OCI-LY1 (cell line): ENCODE measurements around the gene SLC9A4.

Experiments
- H2AFZ ChIP-seq: fragments of 200-600 bp; sonication (generic), shearing (Covaris generic); 2 replicates; pipeline ENCODE4 v1.6.0; 2014; ENCODE audit warnings: antibody characterized with exemption, mild to moderate bottlenecking, low read length
- H3F3A ChIP-seq: fragments of 200-600 bp; sonication (generic), shearing (Covaris generic); 2 replicates; pipeline ENCODE4 v1.6.0; 2014; ENCODE audit warnings: mild to moderate bottlenecking, antibody characterized with exemption, low read length, moderate library complexity; ENCODE audit not compliant: insufficient read depth
- H3K27ac ChIP-seq: fragments of 200-600 bp; sonication (generic); 2 replicates; pipeline ENCODE4 v1.5.1; 2014; ENCODE audit warnings: low read length, mixed run types, mild to moderate bottlenecking, low read depth; ENCODE audit not compliant: poor library complexity, severe bottlenecking
- H3K27me3 ChIP-seq: fragments of 200-600 bp; sonication (generic); 2 replicates; pipeline ENCODE4 v1.6.0; 2014; ENCODE audit warnings: antibody characterized with exemption, mild to moderate bottlenecking, low read length, moderate library complexity; ENCODE audit not compliant: insufficient read depth
- H3K36me3 ChIP-seq: fragments of 200-600 bp; sonication (generic); 2 replicates; pipeline ENCODE4 v1.6.1; 2014; ENCODE audit warnings: mild to moderate bottlenecking, antibody characterized with exemption, low read length, moderate library complexity, mixed read lengths; ENCODE audit not compliant: insufficient read depth
- H3K4me1 ChIP-seq: fragments of 200-600 bp; sonication (generic); 2 replicates; pipeline ENCODE4 v1.5.1; 2014; ENCODE audit warnings: mild to moderate bottlenecking, low read length, moderate library complexity; ENCODE audit not compliant: insufficient read depth, severe bottlenecking
- H3K4me2 ChIP-seq: fragments of 200-600 bp; sonication (generic), shearing (Covaris generic); 2 replicates; pipeline ENCODE4 v1.6.1; 2014; ENCODE audit warnings: low read length
- H3K4me3 ChIP-seq: fragments of 200-600 bp; sonication (generic); 2 replicates; pipeline ENCODE4 v1.5.1; 2014; ENCODE audit warnings: low read length, low read depth, mild to moderate bottlenecking, mixed read lengths; ENCODE audit not compliant: poor library complexity, severe bottlenecking
- H3K79me2 ChIP-seq: fragments of 200-600 bp; shearing (Covaris generic); 2 replicates; pipeline ENCODE4 v1.6.1; 2016; ENCODE audit warnings: mixed run types, low read length, mixed read lengths; ENCODE audit not compliant: insufficient read depth
- H3K9ac ChIP-seq: fragments of 200-600 bp; sonication (generic), shearing (Covaris generic); 2 replicates; pipeline ENCODE4 v1.6.1; 2014; ENCODE audit warnings: mild to moderate bottlenecking, low read length, mixed read lengths
- H3K9me2 ChIP-seq: fragments of 200-600 bp; sonication (generic), shearing (Covaris generic); 2 replicates; pipeline ENCODE4 v1.6.1; 2014; ENCODE audit warnings: low read depth, mild to moderate bottlenecking, low read length, mixed read lengths
- H3K9me3 ChIP-seq: fragments of 200-600 bp; shearing (Covaris generic); 2 replicates; pipeline ENCODE4 v1.6.1; 2014; ENCODE audit warnings: low read length, mixed read lengths
- H4K20me1 ChIP-seq: fragments of 200-600 bp; sonication (generic), shearing (Covaris generic); 2 replicates; pipeline ENCODE4 v1.6.0; 2016; ENCODE audit warnings: mild to moderate bottlenecking, low read length; ENCODE audit not compliant: insufficient read depth
- CTCF ChIP-seq: fragments of 200-600 bp; sonication (generic), shearing (Covaris generic); IDR thresholded peaks from 2 replicates; pipeline ENCODE4 v1.5.1; 2017; ENCODE audit warnings: mild to moderate bottlenecking, antibody characterized with exemption, low read length, moderate library complexity, mixed read lengths
- EZH2 ChIP-seq: fragments of 200-600 bp; sonication (generic), shearing (Covaris generic); IDR thresholded peaks from 2 replicates; pipeline ENCODE4 v1.8.0; 2017; ENCODE audit warnings: borderline replicate concordance, mixed run types, mild to moderate bottlenecking, antibody characterized with exemption, low read length, moderate library complexity, mixed read lengths

The SLC9A4 gene, protein sequence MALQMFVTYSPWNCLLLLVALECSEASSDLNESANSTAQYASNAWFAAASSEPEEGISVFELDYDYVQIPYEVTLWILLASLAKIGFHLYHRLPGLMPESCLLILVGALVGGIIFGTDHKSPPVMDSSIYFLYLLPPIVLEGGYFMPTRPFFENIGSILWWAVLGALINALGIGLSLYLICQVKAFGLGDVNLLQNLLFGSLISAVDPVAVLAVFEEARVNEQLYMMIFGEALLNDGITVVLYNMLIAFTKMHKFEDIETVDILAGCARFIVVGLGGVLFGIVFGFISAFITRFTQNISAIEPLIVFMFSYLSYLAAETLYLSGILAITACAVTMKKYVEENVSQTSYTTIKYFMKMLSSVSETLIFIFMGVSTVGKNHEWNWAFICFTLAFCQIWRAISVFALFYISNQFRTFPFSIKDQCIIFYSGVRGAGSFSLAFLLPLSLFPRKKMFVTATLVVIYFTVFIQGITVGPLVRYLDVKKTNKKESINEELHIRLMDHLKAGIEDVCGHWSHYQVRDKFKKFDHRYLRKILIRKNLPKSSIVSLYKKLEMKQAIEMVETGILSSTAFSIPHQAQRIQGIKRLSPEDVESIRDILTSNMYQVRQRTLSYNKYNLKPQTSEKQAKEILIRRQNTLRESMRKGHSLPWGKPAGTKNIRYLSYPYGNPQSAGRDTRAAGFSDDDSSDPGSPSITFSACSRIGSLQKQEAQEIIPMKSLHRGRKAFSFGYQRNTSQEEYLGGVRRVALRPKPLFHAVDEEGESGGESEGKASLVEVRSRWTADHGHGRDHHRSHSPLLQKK

GRCh38 chr2:102473020-102473419, at the start of gene SLC9A4:
Gene SLC9A4, plus strand, starts transcription at chr2:102473226. Its CDS starts 534 bp downstream, at chr2:102473760.
- H3K36me3 ChIP-seq: no peaks in the 10 kb centered on the region
- no peaks in the 10 kb centered on the region for H3K9me3 ChIP-seq
- no peak within 1 kb of the TSS for H3K27ac ChIP-seq
- no peaks in the 10 kb centered on the region for H4K20me1 ChIP-seq
- H3K4me1 ChIP-seq: no peaks in the 10 kb centered on the region
- H2AFZ ChIP-seq: no peak within 1 kb of the TSS
- no peak within 1 kb of the TSS for H3K4me2 ChIP-seq
- no peaks in the 10 kb centered on the region for H3K79me2 ChIP-seq
- H3F3A ChIP-seq: no peaks in the 10 kb centered on the region
- H3K9me2 ChIP-seq: no peaks in the 10 kb centered on the region
- no peak within 1 kb of the TSS for H3K9ac ChIP-seq
- no peaks in the 10 kb centered on the region for H3K27me3 ChIP-seq
- TF ChIP-seq CTCF (peak; percentile 90), EZH2 (no peak)
- no peak within 1 kb of the TSS for H3K4me3 ChIP-seq

GRCh38 chr2:102423368-102423767, 49.7 kb upstream of the SLC9A4 start:
- Histone ChIP-seq H4K20me1 (no peaks in the 10 kb centered on the region), H3K79me2 (no peaks in the 10 kb centered on the region), H3K27me3 (no peaks in the 10 kb centered on the region), H3K27ac (no peak overlapping the region), H3K9me3 (no peaks in the 10 kb centered on the region), H3K4me3 (no peak overlapping the region), H3F3A (no peaks in the 10 kb centered on the region), H3K9me2 (no peaks in the 10 kb centered on the region), H3K4me2 (no peak overlapping the region), H3K9ac (no peak overlapping the region), H2AFZ (no peak overlapping the region), H3K4me1 (no peaks in the 10 kb centered on the region), H3K36me3 (no peaks in the 10 kb centered on the region)
- TF ChIP-seq CTCF (no peak), EZH2 (no peak)

- Histone ChIP-seq H4K20me1 (no peaks in the 10 kb centered on the region), H3K4me3 (no peak overlapping the region), H3K36me3 (no peaks in the 10 kb centered on the region), H3K27me3 (no peaks in the 10 kb centered on the region), H3K4me2 (no peak overlapping the region), H3K9me3 (no peaks in the 10 kb centered on the region), H3K27ac (no peak overlapping the region), H3F3A (no peaks in the 10 kb centered on the region), H2AFZ (no peak overlapping the region), H3K4me1 (no peaks in the 10 kb centered on the region), H3K79me2 (no peaks in the 10 kb centered on the region), H3K9me2 (no peaks in the 10 kb centered on the region), H3K9ac (no peak overlapping the region)
- TF ChIP-seq EZH2: no peak
- TF ChIP-seq CTCF: no peak
These were observed 48.3 kb upstream of the SLC9A4 start for GRCh38 chr2:102424754-102425153.
